WTC11 (cell line): ENCODE measurements around the gene CHTOP. TPM values are rescaled to one million over a fixed set of nuclear protein-coding genes. Genes with fewer than 3 reads are reported as not detected.

ENCODE experiments used
- ATAC-seq: fragments of 200-7000 bp; cut with Tn5 transposase; 2 replicates; pipeline ENCODE4 v1.10.0; 2021; ENCODE audit warnings: mild to moderate bottlenecking, moderate library complexity
- CTCF ChIA-PET: fragments of 300-600 bp; sonication (Branson Sonifier 250); formaldehyde crosslinking; loops from one replicate; lab custom pipeline; 2021; ENCODE audit warnings: antibody characterized with exemption; lab: Charles Lee
- POLR2A ChIA-PET: fragments of 350-600 bp; sonication (Branson Sonifier 250); formaldehyde crosslinking; loops from one replicate; lab custom pipeline; 2021; ENCODE audit warnings: antibody characterized with exemption; lab: Charles Lee
- DNase-seq: peaks from one replicate; pipeline ENCODE4 v3.0.0; 2021; ENCODE audit warnings: low spot score
- H3K27ac Mint-ChIP-seq: 2 replicates; pipeline ENCODE4 v1.8.0; 2021; ENCODE audit warnings: mixed read lengths
- H3K27me3 Mint-ChIP-seq: 2 replicates; pipeline ENCODE4 v1.8.0; 2021; ENCODE audit warnings: low read depth, mild to moderate bottlenecking, moderate library complexity, mixed read lengths
- H3K36me3 Mint-ChIP-seq: 2 replicates; pipeline ENCODE4 v1.8.0; 2021; ENCODE audit warnings: mixed read lengths
- H3K4me1 Mint-ChIP-seq: 2 replicates; pipeline ENCODE4 v1.8.0; 2022; ENCODE audit warnings: mixed read lengths
- H3K4me3 Mint-ChIP-seq: 2 replicates; pipeline ENCODE4 v1.8.0; 2021; ENCODE audit warnings: mild to moderate bottlenecking, moderate library complexity, mixed read lengths
- H3K9me3 Mint-ChIP-seq: 2 replicates; pipeline ENCODE4 v1.8.0; 2021; ENCODE audit warnings: mixed read lengths
- ATF6 ChIP-seq: sonication (generic); formaldehyde crosslinking; IDR thresholded peaks from 2 replicates; pipeline ENCODE4 v1.8.1; 2023; ENCODE audit warnings: mild to moderate bottlenecking, missing genetic modification reagents
- E2F5 ChIP-seq: sonication (generic); formaldehyde crosslinking; IDR thresholded peaks from 2 replicates; pipeline ENCODE4 v1.8.1; 2022; ENCODE audit warnings: mild to moderate bottlenecking, moderate library complexity, missing genetic modification reagents
- GRHL2 ChIP-seq: fragments of 250-450 bp; sonication (Bioruptor Pico); IDR thresholded peaks from 2 replicates; pipeline ENCODE4 v1.8.0; 2022; ENCODE audit warnings: mild to moderate bottlenecking, moderate library complexity; ENCODE audit not compliant: insufficient replicate concordance, severe bottlenecking
- MYBL2 ChIP-seq: sonication (generic); formaldehyde crosslinking; IDR thresholded peaks from 2 replicates; pipeline ENCODE4 v1.8.1; 2023; ENCODE audit warnings: mild to moderate bottlenecking, moderate library complexity, missing genetic modification reagents
- NFATC4 ChIP-seq: fragments of 250-450 bp; sonication (Bioruptor Pico); IDR thresholded peaks from 2 replicates; pipeline ENCODE4 v1.9.0; 2021; ENCODE audit warnings: mild to moderate bottlenecking
- NFE2L1 ChIP-seq: sonication (generic); formaldehyde crosslinking; IDR thresholded peaks from 2 replicates; pipeline ENCODE4 v1.8.1; 2023; ENCODE audit warnings: missing genetic modification reagents
- NFYB ChIP-seq: sonication (generic); formaldehyde crosslinking; conservative IDR thresholded peaks from 2 replicates; pipeline ENCODE4 v1.8.0; 2022; ENCODE audit warnings: low read depth, missing genetic modification reagents
- NR1H2 ChIP-seq: sonication (generic); formaldehyde crosslinking; IDR thresholded peaks from 2 replicates; pipeline ENCODE4 v1.9.0; 2021; ENCODE audit warnings: mild to moderate bottlenecking, moderate library complexity, missing genetic modification reagents
- OVOL2 ChIP-seq: fragments of 250-450 bp; sonication (Bioruptor Pico); IDR thresholded peaks from 2 replicates; pipeline ENCODE4 v1.9.0; 2021; ENCODE audit warnings: mild to moderate bottlenecking, borderline replicate concordance
- RORB ChIP-seq: fragments of 250-450 bp; sonication (Bioruptor Pico); IDR thresholded peaks from 2 replicates; pipeline ENCODE4 v1.9.0; 2021; ENCODE audit warnings: mild to moderate bottlenecking
- SMAD3 ChIP-seq: sonication (generic); formaldehyde crosslinking; IDR thresholded peaks from 2 replicates; pipeline ENCODE4 v1.8.0; 2022; ENCODE audit warnings: missing genetic modification reagents, mild to moderate bottlenecking, borderline replicate concordance
- SOX15 ChIP-seq: fragments of 250-450 bp; sonication (Bioruptor Pico); IDR thresholded peaks from 2 replicates; pipeline ENCODE4 v1.9.0; 2021; ENCODE audit warnings: mild to moderate bottlenecking
- TEAD1 ChIP-seq: sonication (generic); formaldehyde crosslinking; IDR thresholded peaks from 2 replicates; pipeline ENCODE4 v1.8.0; 2022; ENCODE audit warnings: mild to moderate bottlenecking, missing genetic modification reagents
- USF1 ChIP-seq: sonication (generic); formaldehyde crosslinking; IDR thresholded peaks from 2 replicates; pipeline ENCODE4 v1.8.0; 2022; ENCODE audit warnings: mild to moderate bottlenecking, missing genetic modification reagents
- USF2 ChIP-seq: sonication (generic); formaldehyde crosslinking; IDR thresholded peaks from 2 replicates; pipeline ENCODE4 v1.8.1; 2023; ENCODE audit warnings: mild to moderate bottlenecking, missing genetic modification reagents, moderate library complexity
- ZBTB43 ChIP-seq: sonication (generic); formaldehyde crosslinking; IDR thresholded peaks from 2 replicates; pipeline ENCODE4 v1.8.1; 2023; ENCODE audit warnings: mild to moderate bottlenecking, missing genetic modification reagents
- ZNF138 ChIP-seq: sonication (generic); formaldehyde crosslinking; conservative IDR thresholded peaks from 2 replicates; pipeline ENCODE4 v1.8.1; 2022; ENCODE audit warnings: mild to moderate bottlenecking, moderate library complexity, missing genetic modification reagents
- ZNF219 ChIP-seq: sonication (generic); formaldehyde crosslinking; IDR thresholded peaks from 2 replicates; pipeline ENCODE4 v1.8.0; 2023; ENCODE audit warnings: missing genetic modification reagents, mild to moderate bottlenecking, borderline replicate concordance
- ZNF232 ChIP-seq: sonication (generic); formaldehyde crosslinking; IDR thresholded peaks from 2 replicates; pipeline ENCODE4 v1.8.0; 2022; ENCODE audit warnings: mild to moderate bottlenecking, missing genetic modification reagents
- ZNF263 ChIP-seq: sonication (generic); formaldehyde crosslinking; IDR thresholded peaks from 2 replicates; pipeline ENCODE4 v1.8.1; 2022; ENCODE audit warnings: low read depth, mild to moderate bottlenecking, moderate library complexity, missing genetic modification reagents
- ZNF416 ChIP-seq: fragments of 250-450 bp; sonication (Bioruptor Pico); IDR thresholded peaks from 2 replicates; pipeline ENCODE4 v1.9.0; 2021; ENCODE audit warnings: mild to moderate bottlenecking, inconsistent platforms
- ZNF423 ChIP-seq: fragments of 250-450 bp; sonication (Bioruptor Pico); IDR thresholded peaks from 2 replicates; pipeline ENCODE4 v2.1.2; 2022; ENCODE audit warnings: mild to moderate bottlenecking, moderate library complexity
- ZSCAN18 ChIP-seq: fragments of 250-450 bp; sonication (Bioruptor Pico); IDR thresholded peaks from 2 replicates; pipeline ENCODE4 v2.1.2; 2022; ENCODE audit warnings: mild to moderate bottlenecking, moderate library complexity
- total RNA-seq: library from RNA; stranded (reverse); gene quantifications from 3 replicates; pipeline ENCODE4 v1.2.3, GENCODE V29; 2021
- TF ChIP-seq, protein P1 (sequence below): fragments of 250-450 bp; sonication (Bioruptor Pico); IDR thresholded peaks from 2 replicates; pipeline ENCODE4 v1.9.0; 2021; ENCODE audit warnings: mild to moderate bottlenecking
- TF ChIP-seq, protein P2 (sequence below): sonication (generic); formaldehyde crosslinking; IDR thresholded peaks from 2 replicates; pipeline ENCODE4 v1.8.1; 2022; ENCODE audit warnings: mild to moderate bottlenecking, missing genetic modification reagents, moderate library complexity, borderline replicate concordance

CHTOP gene
- total RNA-seq, 1 experiment from 2014 or later: 101 TPM

DNA sequence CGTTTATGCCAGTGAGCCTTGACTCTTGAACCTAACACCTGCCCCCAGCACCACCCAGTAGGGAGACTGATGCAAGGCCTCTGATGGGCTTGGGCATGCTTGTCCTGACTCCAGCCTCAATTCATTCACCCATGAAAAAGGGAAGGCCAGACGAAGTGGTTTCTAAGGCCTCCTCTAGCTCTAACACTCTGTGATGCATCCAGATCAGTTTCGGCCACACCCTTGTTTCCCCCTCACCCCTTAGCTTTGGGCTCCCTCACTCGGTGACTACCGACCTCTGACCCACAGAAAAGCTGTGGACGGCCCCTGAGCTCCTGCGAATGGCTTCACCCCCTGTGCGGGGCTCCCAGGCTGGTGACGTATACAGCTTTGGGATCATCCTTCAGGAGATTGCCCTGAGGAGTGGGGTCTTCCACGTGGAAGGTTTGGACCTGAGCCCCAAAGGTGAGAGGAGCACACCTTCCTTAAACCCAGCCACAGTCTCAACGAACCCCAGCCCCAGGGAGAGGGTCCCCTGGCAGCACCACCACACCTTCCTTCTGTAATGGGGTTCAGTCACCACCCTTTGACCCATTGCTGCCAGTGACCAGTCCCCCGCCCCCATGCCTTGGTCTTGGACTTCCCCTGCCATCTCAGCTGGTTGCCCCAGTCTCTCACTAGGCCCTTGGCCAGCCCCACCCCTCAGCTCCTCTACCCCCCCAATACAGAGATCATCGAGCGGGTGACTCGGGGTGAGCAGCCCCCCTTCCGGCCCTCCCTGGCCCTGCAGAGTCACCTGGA lies 53.7 kb downstream of the CHTOP start:
- ATAC-seq (no peak), DNase-seq (no peak)
- Mint-ChIP-seq H3K9me3 (no peaks in the 10 kb centered on the region), H3K4me3 (no peak overlapping the region)
- POLR2A ChIA-PET: no interaction called here
- no peak for TF ChIP-seq ZNF219 (CRISPR knock-in tag)
- no peak for TF ChIP-seq SMAD3 (CRISPR knock-in tag)
- no peak for TF ChIP-seq NFE2L1 (CRISPR knock-in tag)
- no peak for TF ChIP-seq SOX15 (CRISPR knock-in tag)
- TF ChIP-seq TEAD1 (CRISPR knock-in tag): no peak
- TF ChIP-seq, protein P1, sequence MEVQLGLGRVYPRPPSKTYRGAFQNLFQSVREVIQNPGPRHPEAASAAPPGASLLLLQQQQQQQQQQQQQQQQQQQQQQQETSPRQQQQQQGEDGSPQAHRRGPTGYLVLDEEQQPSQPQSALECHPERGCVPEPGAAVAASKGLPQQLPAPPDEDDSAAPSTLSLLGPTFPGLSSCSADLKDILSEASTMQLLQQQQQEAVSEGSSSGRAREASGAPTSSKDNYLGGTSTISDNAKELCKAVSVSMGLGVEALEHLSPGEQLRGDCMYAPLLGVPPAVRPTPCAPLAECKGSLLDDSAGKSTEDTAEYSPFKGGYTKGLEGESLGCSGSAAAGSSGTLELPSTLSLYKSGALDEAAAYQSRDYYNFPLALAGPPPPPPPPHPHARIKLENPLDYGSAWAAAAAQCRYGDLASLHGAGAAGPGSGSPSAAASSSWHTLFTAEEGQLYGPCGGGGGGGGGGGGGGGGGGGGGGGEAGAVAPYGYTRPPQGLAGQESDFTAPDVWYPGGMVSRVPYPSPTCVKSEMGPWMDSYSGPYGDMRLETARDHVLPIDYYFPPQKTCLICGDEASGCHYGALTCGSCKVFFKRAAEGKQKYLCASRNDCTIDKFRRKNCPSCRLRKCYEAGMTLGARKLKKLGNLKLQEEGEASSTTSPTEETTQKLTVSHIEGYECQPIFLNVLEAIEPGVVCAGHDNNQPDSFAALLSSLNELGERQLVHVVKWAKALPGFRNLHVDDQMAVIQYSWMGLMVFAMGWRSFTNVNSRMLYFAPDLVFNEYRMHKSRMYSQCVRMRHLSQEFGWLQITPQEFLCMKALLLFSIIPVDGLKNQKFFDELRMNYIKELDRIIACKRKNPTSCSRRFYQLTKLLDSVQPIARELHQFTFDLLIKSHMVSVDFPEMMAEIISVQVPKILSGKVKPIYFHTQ (CRISPR knock-in tag): no peak
- TF ChIP-seq USF1 (CRISPR knock-in tag): no peak
- no peak for TF ChIP-seq ZNF263 (CRISPR knock-in tag)
- no peak for TF ChIP-seq ZNF416 (CRISPR knock-in tag)
- TF ChIP-seq NFYB: no peak
- no peak for TF ChIP-seq ZSCAN18
- no peak for TF ChIP-seq GRHL2
- TF ChIP-seq NFATC4: no peak
- no peak for TF ChIP-seq ZNF138 (CRISPR knock-in tag)
- no peak for TF ChIP-seq OVOL2 (CRISPR knock-in tag)
- TF ChIP-seq MYBL2 (CRISPR knock-in tag): no peak
- no peak for TF ChIP-seq ZBTB43
- TF ChIP-seq ZNF232 (CRISPR knock-in tag): no peak
- TF ChIP-seq, all 79 proteins: peak for 0
- H3K27ac Mint-ChIP-seq: no peak overlapping the region
- peaks cover 10% of the 10 kb centered on the region for H3K36me3 Mint-ChIP-seq
- CTCF ChIA-PET: interaction anchor here (2.5 kb wide), 1 partner anchor 10 kb away, joined by 5 read pairs; no protein-coding TSS in a partner anchor
- no peaks in the 10 kb centered on the region for H3K27me3 Mint-ChIP-seq
- peaks cover 3% of the 10 kb centered on the region for H3K4me1 Mint-ChIP-seq

DNA sequence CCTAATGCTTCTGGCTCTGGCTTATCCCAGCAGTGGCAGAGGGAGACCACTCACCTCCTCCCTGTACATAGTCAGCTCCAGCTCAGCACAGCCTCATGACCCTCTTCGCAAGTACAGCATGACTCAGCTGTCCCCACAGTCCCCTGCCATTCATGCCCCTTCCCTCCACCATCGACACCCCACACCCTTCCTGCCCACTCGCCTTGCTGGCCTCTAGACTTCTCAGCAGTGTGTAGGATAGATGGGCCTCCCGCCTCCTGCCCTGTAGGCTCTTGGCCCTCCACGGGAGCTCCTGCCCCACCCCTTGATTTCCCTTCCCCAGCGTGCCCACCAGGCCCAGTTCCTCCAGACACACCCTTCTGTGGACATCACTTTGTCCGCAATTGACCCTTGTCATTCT lies 54.4 kb downstream of the CHTOP start:
- ATAC-seq (no peak), DNase-seq (no peak)
- H3K27ac Mint-ChIP-seq: peak overlapping the region; percentile 64; the same call in 1 of the 2 replicates
- H3K9me3 Mint-ChIP-seq: no peaks in the 10 kb centered on the region
- POLR2A ChIA-PET: no interaction called here
- H3K36me3 Mint-ChIP-seq: peaks cover 5% of the 10 kb centered on the region
- CTCF ChIA-PET: interaction anchor here (2.5 kb wide), 1 partner anchor 10 kb away, joined by 5 read pairs; no protein-coding TSS in a partner anchor
- H3K4me3 Mint-ChIP-seq: no peak overlapping the region
- peaks cover 3% of the 10 kb centered on the region for H3K4me1 Mint-ChIP-seq
- H3K27me3 Mint-ChIP-seq: no peaks in the 10 kb centered on the region
- TF ChIP-seq USF2 (no peak), MYBL2 (CRISPR knock-in tag) (no peak), ZNF423 (CRISPR knock-in tag) (no peak), SMAD3 (CRISPR knock-in tag) (no peak), RORB (CRISPR knock-in tag) (no peak), NR1H2 (CRISPR knock-in tag) (no peak), ATF6 (CRISPR knock-in tag) (no peak), E2F5 (no peak)
- TF ChIP-seq, protein P2, sequence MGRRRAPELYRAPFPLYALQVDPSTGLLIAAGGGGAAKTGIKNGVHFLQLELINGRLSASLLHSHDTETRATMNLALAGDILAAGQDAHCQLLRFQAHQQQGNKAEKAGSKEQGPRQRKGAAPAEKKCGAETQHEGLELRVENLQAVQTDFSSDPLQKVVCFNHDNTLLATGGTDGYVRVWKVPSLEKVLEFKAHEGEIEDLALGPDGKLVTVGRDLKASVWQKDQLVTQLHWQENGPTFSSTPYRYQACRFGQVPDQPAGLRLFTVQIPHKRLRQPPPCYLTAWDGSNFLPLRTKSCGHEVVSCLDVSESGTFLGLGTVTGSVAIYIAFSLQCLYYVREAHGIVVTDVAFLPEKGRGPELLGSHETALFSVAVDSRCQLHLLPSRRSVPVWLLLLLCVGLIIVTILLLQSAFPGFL: no peak
